HG03095 (cell line): ENCODE measurements around the gene RAB10.
"Not testable (repeated sequence)": the region's sequence is repeated elsewhere in the genome, so short reads cannot be mapped to it uniquely, and the experiment has no call there.

Experiments
- ATAC-seq: cut with Tn5 transposase; IDR thresholded peaks from one replicate; pipeline ENCODE4 v1.9.1; 2021; ENCODE audit warnings: moderate library complexity; ENCODE audit not compliant: unreplicated experiment

RAB10 gene

DNA sequence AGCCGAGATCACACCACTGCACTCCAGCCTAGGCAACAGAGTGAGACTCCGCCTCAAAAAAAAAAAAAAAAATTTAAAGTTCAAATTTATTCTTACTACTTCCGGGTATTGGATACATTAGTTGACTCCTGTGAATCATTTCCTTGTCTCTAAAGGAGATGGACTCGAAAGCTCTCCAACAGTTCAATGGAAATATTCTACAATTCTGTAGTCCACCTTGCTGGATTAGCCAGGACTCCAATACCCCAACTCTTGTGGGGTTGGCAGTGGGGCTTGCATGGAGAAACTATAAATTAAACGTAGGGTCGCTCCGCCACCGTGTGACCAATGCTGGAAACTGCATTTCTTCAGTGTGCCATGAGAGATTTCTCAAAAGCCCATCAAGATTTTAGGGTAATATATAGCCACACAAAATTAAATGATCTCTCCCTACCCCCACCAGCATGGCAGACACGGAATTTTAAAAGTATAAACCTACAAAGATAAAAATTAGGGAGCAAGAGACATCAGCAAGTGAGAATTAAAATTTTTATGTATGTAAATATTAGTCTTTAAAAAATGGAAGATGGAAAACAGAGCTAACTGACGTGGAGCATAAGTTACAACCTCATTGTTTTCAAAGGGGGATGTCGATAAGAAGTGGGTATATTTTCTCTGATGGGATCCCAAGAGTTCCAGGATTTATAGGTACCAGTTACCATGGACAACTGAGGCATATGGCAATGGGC lies 111.2 kb downstream of the RAB10 start:
- no peak for ATAC-seq

DNA sequence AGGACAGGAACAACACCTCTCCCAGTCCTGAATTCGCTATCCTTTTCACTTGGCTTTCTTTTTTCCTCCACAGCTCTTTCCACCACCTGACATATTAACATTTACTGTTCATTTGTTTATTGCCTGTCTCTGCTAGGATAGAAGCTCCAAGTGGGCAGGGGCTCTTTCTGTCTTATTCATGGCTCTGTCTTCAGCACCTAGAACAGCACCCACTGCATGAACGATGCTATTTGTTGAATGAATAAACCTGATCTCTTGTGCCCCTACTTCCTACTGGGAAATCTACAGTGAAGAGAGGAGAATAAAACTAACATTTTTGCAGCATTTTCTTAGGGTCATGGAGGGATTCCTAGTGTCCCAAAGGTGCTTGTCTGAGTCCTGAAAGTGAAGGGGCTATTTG lies 114.6 kb downstream of the RAB10 start:
- no peak for ATAC-seq

DNA sequence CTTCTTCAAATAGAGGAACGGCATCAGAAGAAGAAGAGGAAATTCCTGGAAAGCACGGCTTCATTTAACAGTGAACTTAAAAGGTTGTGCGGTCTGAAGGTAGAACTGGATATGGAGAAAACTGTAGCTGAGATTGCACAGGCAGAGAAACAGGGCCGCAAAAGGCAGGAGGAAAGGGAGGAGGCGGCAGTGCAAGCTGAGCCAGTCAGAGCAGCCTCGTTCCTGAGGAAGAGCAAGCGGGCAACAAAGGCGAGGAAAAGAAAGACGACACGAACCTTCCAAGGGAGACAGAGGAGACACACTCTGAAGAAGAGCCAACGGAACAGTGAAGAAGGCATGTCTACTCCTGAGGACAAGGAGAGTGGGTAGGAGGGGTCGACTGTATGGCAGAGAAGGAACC lies 116.4 kb downstream of the RAB10 start:
- ATAC-seq, result no peak

DNA sequence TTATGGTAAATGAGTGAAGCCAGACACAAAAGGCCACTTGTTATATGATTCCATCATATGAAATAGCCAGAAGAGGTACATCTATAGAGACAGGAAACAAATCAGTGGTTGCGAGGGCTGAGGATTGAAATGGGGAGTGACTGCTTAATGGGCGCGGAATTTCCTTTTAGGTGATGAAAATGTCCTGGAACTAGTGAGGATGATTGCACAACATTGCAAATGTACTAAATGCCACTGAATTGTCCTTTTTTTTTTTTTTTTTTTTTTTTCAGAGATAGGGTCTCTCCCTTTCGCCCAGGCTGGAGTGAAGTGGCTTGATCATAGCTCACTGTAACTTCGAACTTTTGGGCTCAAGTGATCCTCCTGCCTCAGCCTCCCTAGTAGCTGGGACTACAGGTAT lies 123.7 kb downstream of the RAB10 start:
- no peak for ATAC-seq

DNA sequence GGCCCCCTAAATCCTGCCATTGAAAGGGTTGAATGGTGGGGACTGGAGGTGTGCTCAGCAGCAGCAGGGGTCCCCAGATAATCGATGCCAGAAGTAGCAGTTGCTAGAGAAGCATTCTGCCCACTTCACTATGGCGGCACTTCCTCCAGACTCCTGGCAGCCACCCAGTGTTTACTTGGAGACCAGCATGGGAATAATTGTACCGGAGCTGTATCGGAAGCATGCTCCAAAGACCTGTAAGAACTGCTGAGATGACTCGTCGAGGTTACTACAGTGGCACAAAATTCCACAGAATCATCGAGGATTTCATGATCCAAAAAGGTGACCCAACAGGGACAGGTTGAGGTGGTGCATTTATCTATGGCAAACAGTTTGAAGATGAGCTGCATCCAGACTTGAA lies 128.0 kb downstream of the RAB10 start:
- ATAC-seq, result no peak

DNA sequence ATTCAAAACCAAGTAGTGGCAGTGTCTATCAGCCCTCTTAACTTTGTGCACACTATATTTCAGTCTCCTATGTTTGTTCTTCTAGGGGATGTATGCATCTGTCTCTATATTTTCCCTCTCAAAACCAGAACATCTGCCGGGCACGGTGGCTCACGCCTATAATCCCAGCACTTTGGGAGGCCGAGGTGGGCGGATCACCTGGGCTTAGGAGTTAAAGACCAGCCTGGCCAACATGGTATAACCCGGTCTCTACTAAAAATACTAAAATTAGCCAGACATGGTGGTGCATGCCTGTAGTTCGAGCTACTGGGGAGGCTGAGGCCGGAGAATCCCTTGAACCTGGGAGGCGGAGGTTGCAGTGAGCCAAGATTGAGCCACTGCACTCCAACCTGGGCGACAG lies 129.1 kb downstream of the RAB10 start:
- ATAC-seq, result no peak

DNA sequence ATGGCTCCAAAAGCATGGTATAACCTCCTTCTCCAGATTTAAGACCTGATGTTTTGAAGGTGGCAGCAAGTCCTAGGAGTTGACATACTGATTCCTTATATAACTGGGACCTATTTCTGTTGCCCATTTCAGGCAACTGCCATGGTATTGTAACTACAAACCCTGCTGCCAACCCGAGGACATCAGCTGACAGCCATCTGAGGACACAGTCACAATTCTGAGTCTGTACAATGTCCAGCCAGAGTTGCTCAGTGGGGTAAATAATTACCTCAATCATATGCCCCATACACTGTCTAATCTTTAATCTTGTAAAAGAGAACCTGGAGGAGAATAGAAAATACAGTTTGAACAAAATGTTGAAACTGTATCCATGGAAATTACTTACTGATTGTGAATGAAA lies 130.3 kb downstream of the RAB10 start:
- ATAC-seq, result no peak

DNA sequence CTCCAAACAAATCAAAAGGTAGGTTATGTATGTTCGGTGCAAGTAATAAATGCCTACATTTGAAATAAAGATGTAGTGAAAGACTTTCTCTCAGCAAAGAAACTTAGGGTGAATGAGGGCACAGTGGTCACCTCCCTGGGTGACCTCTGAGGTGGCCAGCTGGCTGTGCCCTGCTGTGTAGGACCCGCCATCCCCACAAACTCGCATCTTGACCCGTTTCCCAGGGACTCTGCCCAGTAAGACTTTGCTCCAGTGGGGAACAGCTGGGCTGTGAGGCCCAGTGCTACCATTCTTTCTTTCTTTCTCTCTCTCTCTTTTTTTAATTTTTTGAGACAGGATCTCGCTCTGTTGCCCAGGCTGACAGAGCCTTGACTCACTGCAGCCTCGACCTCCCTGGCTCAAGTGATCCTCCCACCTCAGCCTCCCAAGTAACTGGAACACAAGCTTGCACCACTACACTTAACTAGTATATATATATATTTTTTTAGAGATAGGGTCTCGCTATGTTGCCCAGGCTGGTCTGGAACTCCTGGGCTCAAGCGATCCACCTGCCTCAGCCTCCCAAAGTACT lies 130.8 kb downstream of the RAB10 start:
- no peak for ATAC-seq

DNA sequence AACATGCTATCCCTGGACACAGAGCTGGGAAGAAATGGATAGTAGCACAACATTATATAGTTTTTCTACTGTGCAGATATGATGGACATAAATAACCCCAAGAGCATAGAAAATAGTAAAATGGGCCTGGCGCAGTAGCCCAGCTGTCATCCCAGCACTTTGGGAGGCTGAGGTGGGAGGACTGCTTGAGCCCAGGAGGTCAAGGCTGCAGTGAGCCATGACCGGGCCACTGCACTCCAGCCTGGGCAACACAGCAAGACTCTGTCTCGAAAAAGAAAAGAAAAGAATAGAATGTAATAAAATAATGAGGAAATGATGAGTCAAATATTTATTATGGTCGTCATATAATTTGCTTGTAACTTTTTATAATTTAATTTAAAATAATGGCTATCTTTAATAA lies 131.5 kb downstream of the RAB10 start:
- no peak for ATAC-seq

DNA sequence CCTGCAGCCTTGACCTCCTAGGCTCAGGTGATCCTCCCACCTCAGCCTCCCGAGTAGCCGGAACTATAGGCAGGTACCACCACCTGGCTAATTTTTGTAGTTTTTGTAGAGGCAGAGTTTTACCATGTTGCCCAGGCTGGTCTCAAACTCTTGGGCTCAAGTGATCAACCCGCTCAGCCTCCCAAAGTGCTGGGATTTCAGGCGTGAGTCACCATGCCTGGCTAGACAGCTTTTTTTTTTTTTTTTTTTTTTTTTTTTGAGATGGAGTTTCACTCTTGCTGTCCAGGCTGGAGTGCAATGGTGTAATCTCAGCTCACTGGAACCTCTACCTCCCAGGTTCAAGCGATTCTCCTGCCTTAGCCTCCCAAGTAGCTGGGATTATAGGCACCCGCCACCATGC lies 132.7 kb downstream of the RAB10 start:
- ATAC-seq, result not testable (repeated sequence)

DNA sequence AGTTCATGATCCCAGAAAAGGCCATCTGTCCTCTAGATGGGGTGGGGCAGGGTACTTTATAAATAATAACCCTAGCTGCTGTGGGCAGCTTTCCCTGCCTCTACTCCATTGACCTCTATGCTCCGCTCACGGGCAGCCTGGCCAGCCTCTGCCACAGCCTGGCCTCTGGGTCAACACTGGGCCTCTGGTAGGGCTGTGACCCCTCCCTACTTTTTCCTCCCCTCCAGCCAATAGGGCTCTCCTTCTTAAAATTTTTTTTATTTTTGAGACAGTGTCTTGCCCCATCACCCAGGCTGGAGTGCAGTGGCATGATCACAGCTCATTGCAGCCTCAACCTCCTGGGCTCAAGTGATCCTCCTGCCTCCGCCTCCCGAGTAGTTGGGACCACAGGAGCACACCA lies 134.9 kb downstream of the RAB10 start:
- ATAC-seq, result no peak

DNA sequence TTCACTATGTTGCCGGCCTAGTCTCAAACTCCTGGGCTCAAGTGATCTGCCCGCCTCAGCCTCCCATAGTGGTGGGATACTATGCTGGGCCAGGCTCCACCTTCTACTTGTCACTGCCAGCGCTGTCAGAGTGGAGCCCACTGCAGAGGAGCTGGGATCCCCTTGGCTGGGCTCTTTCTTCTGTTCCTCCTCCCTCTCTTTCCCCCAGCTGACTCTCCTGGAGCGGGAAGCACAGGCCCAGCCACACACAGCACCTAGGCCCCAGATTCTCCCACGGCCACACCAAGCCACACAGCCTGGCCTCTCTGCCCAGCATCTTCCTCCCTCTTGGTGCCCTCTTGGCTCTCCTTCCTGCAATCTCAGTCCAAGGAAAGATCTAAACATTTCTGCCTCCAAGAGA lies 135.3 kb downstream of the RAB10 start:
- ATAC-seq, result no peak

DNA sequence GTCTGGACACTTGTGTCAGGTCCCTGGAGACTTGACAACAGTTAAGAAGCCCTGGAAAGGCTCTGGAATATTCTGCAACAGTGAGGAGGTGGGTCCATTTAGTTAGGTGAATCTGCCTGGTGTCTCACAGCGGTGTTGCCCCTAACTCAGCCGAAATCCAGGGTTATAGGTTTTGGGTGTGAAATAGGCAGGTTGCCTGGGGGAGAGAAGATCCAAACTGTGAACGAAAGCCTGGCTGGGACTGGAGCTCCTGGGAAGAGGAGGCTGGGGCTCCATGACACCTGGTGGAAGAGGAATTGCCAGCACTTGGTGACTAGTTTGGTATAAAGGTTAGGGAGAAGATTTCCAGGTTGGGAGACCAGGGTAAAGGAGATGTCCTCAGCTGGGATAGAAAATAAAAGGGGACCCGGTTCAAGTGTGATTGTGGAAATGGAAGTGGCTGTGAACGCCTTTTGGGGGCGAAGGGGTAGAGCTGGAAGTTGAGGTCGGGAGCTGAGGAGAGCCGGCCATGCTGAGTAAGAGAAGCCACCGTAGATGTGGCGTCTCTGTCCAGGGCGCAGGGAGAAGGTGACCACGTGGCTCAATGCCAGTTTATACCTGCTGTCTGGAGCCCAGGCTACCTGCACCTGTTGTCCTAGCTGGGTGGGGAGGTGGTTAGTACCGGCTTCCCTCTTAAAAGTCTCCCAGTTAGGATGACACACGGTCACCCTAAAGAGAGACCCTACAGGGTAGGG lies 136.0 kb downstream of the RAB10 start:
- no peak for ATAC-seq

DNA sequence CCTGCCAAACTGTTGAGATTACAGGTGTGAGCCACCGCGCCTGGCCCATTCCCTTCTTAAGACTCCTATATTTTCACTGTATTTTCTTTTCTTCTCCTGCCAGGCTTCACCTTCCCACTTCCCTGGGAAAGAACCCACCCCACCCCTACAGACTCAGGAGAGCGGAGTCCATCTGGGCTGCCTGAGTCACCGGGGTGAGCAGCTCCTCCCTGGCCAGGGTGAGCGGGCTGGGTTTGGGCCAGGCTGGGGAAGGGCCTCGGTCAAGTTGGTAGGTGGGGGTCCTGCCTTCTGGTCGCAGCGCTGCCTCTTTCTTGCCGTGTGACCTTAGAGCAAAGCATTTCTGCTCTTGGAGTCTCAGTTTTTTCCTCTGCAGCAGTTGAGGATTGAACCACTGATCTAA lies 136.9 kb downstream of the RAB10 start:
- no peak for ATAC-seq

DNA sequence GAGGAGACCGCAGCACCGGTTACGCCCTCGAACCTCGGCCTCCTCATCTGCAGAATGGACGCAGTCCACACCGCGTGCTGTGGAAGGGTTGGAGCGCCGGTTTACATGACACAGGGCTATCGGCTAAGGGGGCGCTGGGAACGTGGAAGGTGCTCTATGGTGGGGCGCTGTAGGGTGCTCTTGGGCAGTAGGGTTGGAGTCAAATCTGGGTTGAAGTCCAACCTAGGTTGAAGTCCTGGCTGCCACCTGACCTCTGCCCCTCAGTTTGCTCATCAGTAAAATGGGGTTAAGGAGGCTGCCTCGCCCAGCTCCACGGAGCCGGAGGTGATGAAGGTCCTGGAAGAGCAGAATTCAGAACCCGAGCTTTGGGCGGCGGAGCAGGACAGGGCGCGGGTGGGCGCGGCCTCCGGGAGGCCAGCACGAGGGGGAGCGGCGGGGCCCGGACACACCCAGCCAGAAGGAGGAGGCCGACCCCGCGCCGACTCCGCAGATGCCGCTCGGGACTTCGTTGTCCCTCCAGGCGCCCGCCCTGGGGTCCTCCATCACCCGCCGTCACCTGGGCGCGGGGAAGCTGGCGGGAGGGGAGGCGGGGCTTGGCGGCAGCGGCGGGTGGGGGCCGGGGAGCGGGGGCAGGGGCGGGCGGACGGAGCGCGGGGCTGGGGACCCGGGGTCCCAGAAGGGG lies 138.4 kb downstream of the RAB10 start:
- ATAC-seq, result no peak

DNA sequence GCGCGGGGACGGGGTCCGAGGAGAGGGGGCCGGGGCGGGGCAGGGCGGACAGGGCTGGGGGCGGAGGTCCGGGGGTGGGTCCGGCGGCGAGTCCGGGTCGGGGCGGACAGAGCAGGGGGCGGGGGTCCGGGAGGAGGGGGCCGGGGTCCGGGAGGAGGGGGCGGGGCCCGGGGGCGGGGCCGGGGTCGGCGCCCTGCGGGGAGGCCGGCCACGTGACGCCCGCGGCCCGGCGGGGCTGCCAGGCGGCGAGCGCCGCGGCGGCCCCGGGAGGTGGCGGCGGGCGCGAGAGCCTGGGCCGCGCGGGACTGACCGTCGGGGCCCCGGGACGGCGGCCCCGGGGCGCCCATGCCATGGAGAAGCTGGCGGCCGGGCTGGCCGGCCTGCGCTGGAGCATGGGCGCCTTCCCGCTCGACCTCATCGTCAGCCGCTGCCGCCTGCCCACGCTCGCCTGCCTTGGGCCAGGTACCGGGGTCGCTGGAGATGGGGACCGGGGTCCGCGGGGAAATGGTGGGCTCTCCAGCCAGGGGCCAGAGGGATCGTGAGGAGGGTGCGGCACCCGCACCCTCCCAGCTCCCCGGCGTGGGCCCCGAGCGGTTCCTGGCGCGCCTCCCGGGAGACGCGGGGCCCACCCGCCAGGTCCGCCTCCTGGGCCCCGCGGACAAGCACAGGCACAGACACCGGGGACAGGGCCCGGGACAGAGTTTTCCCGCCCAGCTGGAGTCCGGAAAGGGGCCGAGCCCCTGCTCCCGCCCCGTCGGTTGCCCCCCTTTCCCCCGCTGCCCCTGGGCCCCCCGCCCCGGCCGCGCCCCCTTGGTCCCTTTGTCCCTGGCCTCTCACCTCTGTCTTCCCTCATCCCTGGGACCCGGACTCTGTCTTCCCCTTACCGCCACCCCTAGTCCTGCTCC lies 139.2 kb downstream of the RAB10 start, which contains the start of gene GAREM2:
GAREM2 (plus strand) TSS at position 218 of the 905 bp plus-strand sequence; CDS start at position 351, 133 bp downstream.
- no peak for ATAC-seq

DNA sequence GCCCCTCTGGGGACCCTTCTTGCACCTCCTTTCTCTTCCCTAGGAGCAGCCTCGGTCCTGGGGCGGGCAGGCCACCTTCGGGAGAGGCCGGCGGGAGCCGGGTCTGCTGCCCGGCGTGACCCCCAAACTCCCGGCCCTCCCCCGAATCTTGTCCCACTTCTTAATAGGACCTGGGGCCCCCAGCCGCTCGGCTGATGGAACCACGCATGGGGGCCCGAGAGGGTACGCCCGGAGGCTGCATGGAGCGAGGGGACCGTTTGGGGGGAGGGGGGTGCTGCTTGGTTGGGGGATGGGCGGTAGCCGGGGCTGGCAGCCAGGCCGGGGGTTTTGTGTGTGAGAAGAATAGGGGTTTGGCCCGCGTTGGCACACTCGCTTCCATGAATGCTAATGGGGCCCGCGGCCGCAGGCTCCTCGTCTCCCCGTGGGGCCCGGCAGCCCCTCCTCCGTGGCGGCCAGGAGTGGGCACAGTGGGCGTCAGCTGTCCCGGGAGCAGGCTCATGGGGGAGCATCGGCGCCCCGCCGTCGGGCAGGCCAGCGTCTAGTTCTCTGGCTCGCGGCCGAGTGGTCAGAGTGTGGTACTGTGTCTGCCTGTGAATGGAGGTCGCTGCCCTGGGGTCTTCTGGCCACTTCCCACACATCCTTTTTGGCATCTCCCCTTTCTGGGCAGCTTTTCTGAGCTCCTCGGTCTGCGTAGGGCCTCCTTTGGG lies 140.0 kb downstream of the RAB10 start:
- ATAC-seq, result no peak

DNA sequence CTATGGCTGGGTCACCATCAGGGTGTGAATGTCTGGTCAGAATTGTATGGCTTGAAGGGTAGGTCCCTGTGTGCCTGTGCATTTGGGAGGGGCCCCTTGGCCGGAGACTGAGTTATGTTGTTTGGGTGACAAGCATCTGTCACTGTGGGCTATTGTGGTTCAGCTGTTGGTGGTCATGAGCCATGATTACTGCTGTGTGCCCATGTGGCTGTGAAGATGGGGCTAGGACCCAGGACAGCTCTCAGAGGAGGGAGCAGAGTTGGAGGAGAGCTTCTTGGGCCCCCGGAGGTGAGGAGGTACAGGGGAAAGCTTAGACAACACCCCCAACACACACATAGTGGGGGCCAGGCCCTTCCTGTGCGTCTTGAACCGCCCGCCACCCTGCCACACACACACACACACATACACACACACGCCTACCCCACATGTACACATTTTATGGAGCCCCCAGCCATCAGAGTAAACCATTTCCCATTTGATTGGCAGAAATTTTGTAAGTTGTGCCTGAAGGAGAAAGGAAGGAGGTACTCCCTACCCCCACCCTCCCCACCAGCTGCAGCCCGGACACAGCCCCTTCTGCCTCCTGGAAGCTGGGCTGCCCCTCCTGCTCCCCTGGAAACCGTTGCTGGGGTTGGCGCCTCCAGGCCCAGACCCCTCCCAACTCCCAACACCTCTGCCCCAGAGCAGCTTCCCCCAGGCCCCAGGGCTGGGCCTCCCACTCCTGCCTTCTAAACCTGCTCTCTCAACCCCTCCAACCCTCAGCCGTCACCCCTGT lies 141.0 kb downstream of the RAB10 start:
- no peak for ATAC-seq
